Measurements from ENCODE around the gene ANKRD66. TPM values are rescaled to one million over a fixed set of nuclear protein-coding genes. Genes with fewer than 3 reads are reported as not detected.

The ANKRD66 gene
- total RNA-seq, 1 donor from 2014 or later: not detected

- intact Hi-C loops (cut with micrococcal nuclease): loop anchor here (2.0 kb wide), 1 partner anchor 77 kb away; no protein-coding TSS in a partner anchor
- ATAC-seq (no peak), DNase-seq (no peak)
Observed at GRCh38 chr6:46781478-46782378, 35.0 kb downstream of the ANKRD66 start.

DNA sequence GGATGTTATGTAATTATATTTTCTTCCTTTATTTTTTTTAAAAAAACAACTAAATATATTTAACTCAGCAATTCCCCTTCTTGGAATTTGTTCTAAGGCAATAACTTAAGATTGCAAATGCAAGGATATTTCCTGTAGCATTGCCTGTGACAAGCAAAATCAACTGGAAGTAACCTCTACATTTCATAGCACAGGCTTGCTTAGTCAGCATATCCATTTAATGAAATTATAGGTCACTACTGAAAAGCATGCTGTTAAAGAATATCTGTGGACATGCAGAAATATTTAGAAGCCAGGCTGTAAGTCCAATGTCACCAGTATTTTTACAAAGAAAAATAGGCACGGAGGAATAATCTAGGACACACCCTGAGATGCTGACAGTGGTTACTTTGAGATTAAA lies 37.8 kb downstream of the ANKRD66 start:
- intact Hi-C loops (cut with micrococcal nuclease): no loop called here
- no peak for ATAC-seq
- DNase-seq: no peak

GRCh38 chr6:46787871-46788540 lies 41.3 kb downstream of the ANKRD66 start:
- intact Hi-C loops (cut with micrococcal nuclease): no loop called here
- ATAC-seq: no peak

DNA sequence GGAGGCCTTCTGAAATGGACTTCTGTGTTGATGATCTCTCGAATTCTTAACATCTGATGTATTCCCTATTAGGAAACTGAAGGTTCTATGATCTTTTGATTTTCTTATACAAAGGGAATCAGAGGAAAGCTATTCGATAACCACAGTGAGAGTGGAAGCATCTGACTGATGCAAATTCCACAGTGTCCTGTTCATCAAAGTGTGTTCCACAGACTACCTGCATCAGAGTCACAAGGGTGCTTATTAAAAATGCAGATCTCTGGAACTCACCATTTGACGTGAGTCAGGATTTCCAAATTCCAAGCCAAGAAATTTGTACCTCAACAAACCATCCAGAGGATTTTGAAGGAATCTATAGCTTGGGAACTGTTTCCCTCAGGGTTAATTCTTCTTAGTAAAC lies 42.1 kb downstream of the ANKRD66 start:
- no peak for ATAC-seq
- DNase-seq: no peak
- intact Hi-C loops (cut with micrococcal nuclease): no loop called here

More at GRCh38 chr6:46787871-46788540, 41.3 kb downstream of the ANKRD66 start:
- DNase-seq: no peak

- no peak for ATAC-seq
- intact Hi-C loops (cut with micrococcal nuclease): no loop called here
- DNase-seq: no peak
Observed at GRCh38 chr6:46789434-46790354, 43.0 kb downstream of the ANKRD66 start.

DNA sequence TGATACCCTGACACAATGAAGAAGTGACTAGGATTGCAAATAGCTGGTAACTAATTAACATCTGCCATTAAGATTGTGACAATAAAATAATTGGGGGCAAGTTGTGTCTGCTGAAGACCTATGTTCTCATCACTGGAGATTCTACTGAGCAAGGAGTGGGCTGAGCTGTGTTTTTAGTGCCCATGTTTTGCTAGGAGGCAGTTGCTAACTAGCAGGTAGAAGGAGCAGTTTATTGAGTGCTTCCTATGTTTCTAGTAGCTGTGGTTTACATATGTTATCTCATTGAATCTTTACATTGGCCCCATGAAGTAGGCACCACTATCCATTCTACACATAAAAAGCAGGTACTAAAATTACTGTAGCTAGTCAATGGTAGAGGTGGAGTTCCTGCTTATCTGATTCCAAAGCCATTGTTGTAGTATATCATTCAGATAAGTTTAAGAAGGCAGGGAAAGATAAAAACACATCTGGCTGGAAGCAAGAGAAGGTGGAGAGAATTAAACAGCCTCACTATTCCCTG lies 43.7 kb downstream of the ANKRD66 start:
- no peak for DNase-seq
- intact Hi-C loops (cut with micrococcal nuclease): no loop called here
- no peak for ATAC-seq

- no peak for DNase-seq
- ATAC-seq: no peak
- intact Hi-C loops (cut with micrococcal nuclease): no loop called here
Observed at GRCh38 chr6:46792635-46793034, 45.9 kb downstream of the ANKRD66 start.

- ATAC-seq (no peak), DNase-seq (no peak)
- intact Hi-C loops (cut with micrococcal nuclease): no loop called here
Observed at GRCh38 chr6:46793138-46793537, 46.4 kb downstream of the ANKRD66 start, which contains the start of gene MEP1A. MEP1A (plus strand) TSS chr6:46793389; CDS start chr6:46793399, 10 bp downstream.

GRCh38 chr6:46794068-46794467 lies 47.3 kb downstream of the ANKRD66 start:
- no peak for ATAC-seq
- intact Hi-C loops (cut with micrococcal nuclease): no loop called here
- no peak for DNase-seq

DNA sequence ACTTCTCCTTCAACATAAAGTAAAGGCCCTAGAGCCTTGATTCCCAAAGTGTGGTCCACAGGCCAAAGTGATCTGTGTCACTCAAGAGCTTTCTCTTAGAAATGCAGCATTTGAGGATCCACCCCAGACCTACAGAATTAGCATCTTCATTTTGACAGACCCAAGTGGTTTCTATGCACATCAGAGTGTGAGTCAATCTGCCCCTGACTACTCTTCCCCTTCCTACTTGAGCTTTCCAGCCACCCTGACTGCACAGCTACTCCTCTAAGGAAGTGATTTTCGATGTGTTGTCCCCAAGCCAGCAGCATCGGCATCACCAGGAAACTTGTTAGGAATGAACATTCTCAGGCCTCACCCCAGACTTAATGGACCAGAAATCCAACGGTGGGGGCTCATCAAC lies 49.1 kb downstream of the ANKRD66 start:
- DNase-seq (no peak), ATAC-seq (no peak)
- intact Hi-C loops (cut with micrococcal nuclease): no loop called here

- no peak for ATAC-seq
- DNase-seq: no peak
- intact Hi-C loops (cut with micrococcal nuclease): no loop called here
Observed at GRCh38 chr6:46796848-46797580, 50.3 kb downstream of the ANKRD66 start.

GRCh38 chr6:46799657-46800056 lies 52.9 kb downstream of the ANKRD66 start:
- intact Hi-C loops (cut with micrococcal nuclease): no loop called here

DNA sequence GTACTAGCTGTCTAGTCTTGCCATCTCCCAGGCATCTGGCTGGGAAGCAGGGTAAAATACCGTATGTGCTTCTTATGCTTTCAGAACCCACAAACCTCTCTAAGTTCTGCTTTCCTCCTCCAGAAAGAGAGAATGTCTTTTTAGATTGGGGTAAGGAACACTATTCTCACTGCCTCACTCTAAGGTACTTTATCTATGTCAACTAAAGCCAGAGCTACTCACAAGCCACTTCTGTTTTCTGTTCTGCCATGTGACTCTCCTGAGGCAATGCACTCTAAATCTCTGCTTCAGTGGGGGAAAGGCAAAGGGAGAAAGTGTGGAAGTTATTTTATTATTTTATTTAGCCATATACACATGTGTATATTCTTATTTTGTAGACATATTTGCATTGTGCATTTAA lies 62.1 kb downstream of the ANKRD66 start:
- DNase-seq: no peak
- peak; percentile 47 for ATAC-seq
- intact Hi-C loops (cut with micrococcal nuclease): no loop called here

More at GRCh38 chr6:46799657-46800056, 52.9 kb downstream of the ANKRD66 start:
- ATAC-seq: no peak
- DNase-seq: no peak

Other genes starting within 250 kb of the ANKRD66 start
- gene CYP39A1, start 94.1 kb upstream of the ANKRD66 start, total RNA-seq: 5.9 TPM
- gene SLC25A27, start 94.0 kb upstream of the ANKRD66 start, total RNA-seq: 15.3 TPM
- gene TDRD6, start 59.0 kb upstream of the ANKRD66 start, total RNA-seq: 0.30 TPM
- gene PLA2G7, start 11.6 kb upstream of the ANKRD66 start, total RNA-seq: 0.15 TPM
- not detected for gene MEP1A, start 46.5 kb downstream of the ANKRD66 start, total RNA-seq
- 45.9 TPM for gene ADGRF5, start 175.0 kb downstream of the ANKRD66 start, total RNA-seq